Upper lobe of left lung (tissue), 6 donors: ENCODE results near the gene FBXO9. TPM values are rescaled to one million over a fixed set of nuclear protein-coding genes. Genes with fewer than 3 reads are reported as not detected.

Experiments
- ATAC-seq, 2 donors: fragments of 200-7000 bp; cut with Tn5 transposase; one replicate each; pipeline ENCODE4 v1.9.1; 2022; ENCODE audit warnings: mild to moderate bottlenecking in 2 of 2, moderate library complexity in 2 of 2; ENCODE audit not compliant: low FRiP score in 2 of 2
- DNase-seq, 2 donors: peaks; one replicate each; pipeline ENCODE4 v3.0.0-alpha.2; 2019 to 2020
- H3K27ac ChIP-seq, 4 donors: fragments of 200-600 bp; sonication (generic); one replicate each; pipeline ENCODE4 v1.5.1; 2016 to 2019
- H3K27me3 ChIP-seq, 4 donors: fragments of 200-600 bp; sonication (generic); one replicate each; pipeline ENCODE4 v1.5.1; 2017 to 2019
- H3K36me3 ChIP-seq, 4 donors: fragments of 200-600 bp; sonication (generic); one replicate each; pipeline ENCODE4 v1.5.1; 2016 to 2019
- H3K4me1 ChIP-seq, 4 donors: fragments of 200-600 bp; sonication (generic); one replicate each; pipeline ENCODE4 v1.5.1; 2018 to 2019
- H3K4me3 ChIP-seq, 4 donors: fragments of 200-600 bp; sonication (generic); one replicate each; pipeline ENCODE4 v1.5.1; 2017 to 2019; ENCODE audit warnings: mild to moderate bottlenecking in 2 of 4, moderate library complexity in 1 of 4
- H3K9me3 ChIP-seq, 4 donors: fragments of 200-600 bp; sonication (generic); one replicate each; pipeline ENCODE4 v1.5.1; 2018 to 2019
- EP300 ChIP-seq, 4 donors: sonication (generic); formaldehyde crosslinking; IDR thresholded peaks; one replicate each; pipeline ENCODE4 v1.5.1; 2017; ENCODE audit warnings: antibody characterized with exemption in 4 of 4, control low read depth in 2 of 4
- POLR2A ChIP-seq, 4 donors: fragments of 450-650 bp; IDR thresholded peaks; one replicate each; pipeline ENCODE4 v1.5.1; 2016 to 2017; ENCODE audit warnings: antibody characterized with exemption in 4 of 4, mild to moderate bottlenecking in 2 of 4
- POLR2AphosphoS5 ChIP-seq, 2 donors: sonication (generic); formaldehyde crosslinking; IDR thresholded peaks; one replicate each; pipeline ENCODE4 v1.5.1; 2017; ENCODE audit warnings: antibody characterized with exemption in 2 of 2
- WGBS, 2 donors: methylation state at CpG; one replicate each; pipeline ENCODE4 v1.1.5; 2017 to 2018; 5-methylcytosine and 5-hydroxymethylcytosine counted together
- total RNA-seq, 6 donors: library from RNA; depleted of rRNA in 4 of 6; stranded (reverse); fragments of >200 nt in 4 of 6; gene quantifications; one replicate each; pipeline versions ENCODE4 v1.1.0 to v1.2.1, GENCODE V29; 2016 to 2021
- TF ChIP-seq, protein P1 (sequence below), 6 experiments: fragments of 450-650 bp in 4 of 6; fragments of 200-600 bp in 2 of 6; sonication (generic) in 2 of 6; IDR thresholded peaks; one replicate each; pipeline ENCODE4 v1.5.1; 2016 to 2019; ENCODE audit warnings: antibody characterized with exemption in 6 of 6
- donor health status: DM: no; HTN: no; CAD: no; lungs with moderate emphysema.
- donor health status: DM: no; HTN: yes; CAD: no; lungs with severe emphysema.

FBXO9 gene
- total RNA-seq, 6 donors from 2014 or later: 56.2 to 98.5 (median 83.0) TPM

- Histone ChIP-seq H3K4me3 (no peak overlapping the region), H3K36me3 (peaks cover 24 to 98% (median 59%) of the 10 kb centered on the region in 4 donors), H3K4me1 (no peaks in the 10 kb centered on the region), H3K9me3 (no peaks in the 10 kb centered on the region), H3K27ac (no peak overlapping the region), H3K27me3 (no peaks in the 10 kb centered on the region)
- no peak for TF ChIP-seq POLR2A (IDR thresholded peaks at IDR 0.05)
- no peak for TF ChIP-seq POLR2AphosphoS5 (IDR thresholded peaks at IDR 0.05)
- TF ChIP-seq, protein P1, sequence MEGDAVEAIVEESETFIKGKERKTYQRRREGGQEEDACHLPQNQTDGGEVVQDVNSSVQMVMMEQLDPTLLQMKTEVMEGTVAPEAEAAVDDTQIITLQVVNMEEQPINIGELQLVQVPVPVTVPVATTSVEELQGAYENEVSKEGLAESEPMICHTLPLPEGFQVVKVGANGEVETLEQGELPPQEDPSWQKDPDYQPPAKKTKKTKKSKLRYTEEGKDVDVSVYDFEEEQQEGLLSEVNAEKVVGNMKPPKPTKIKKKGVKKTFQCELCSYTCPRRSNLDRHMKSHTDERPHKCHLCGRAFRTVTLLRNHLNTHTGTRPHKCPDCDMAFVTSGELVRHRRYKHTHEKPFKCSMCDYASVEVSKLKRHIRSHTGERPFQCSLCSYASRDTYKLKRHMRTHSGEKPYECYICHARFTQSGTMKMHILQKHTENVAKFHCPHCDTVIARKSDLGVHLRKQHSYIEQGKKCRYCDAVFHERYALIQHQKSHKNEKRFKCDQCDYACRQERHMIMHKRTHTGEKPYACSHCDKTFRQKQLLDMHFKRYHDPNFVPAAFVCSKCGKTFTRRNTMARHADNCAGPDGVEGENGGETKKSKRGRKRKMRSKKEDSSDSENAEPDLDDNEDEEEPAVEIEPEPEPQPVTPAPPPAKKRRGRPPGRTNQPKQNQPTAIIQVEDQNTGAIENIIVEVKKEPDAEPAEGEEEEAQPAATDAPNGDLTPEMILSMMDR (IDR thresholded peaks at IDR 0.05): no peak
- TF ChIP-seq EP300 (IDR thresholded peaks at IDR 0.05): no peak
- WGBS, 2 donors: 97 to 100% methylated on average over 1 of the region's 1 CpG
- no peak for ATAC-seq
- DNase-seq: no peak
These were observed 15.6 kb downstream of the FBXO9 start for GRCh38 chr6:53080813-53081212.

DNA sequence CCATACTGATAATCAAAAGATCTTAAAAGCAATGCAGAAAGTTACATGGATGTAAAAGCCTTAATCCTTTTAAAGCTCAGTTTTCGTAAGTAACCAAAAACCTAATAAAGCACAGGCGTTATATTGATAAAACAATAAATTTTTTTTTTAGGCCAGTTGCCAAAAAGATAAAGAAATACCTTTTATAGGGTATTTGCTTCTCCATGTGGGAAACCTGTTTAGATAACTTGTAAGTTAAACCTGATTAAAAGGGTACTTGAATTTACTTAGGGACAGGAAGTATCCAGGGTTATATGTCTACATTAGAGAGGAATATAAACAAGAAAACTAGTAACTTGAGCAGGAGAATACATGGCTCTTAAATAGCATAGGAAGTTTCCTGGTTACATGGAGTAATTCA is 21.1 kb downstream of the FBXO9 start:
- 47 to 70% methylated on average over 2 of the region's 2 CpGs for WGBS, 2 donors
- Histone ChIP-seq H3K27ac (no peak overlapping the region), H3K27me3 (no peaks in the 10 kb centered on the region), H3K4me1 (no peaks in the 10 kb centered on the region), H3K4me3 (no peak overlapping the region), H3K36me3 (peaks cover 32 to 92% (median 69%) of the 10 kb centered on the region in 4 donors), H3K9me3 (no peaks in the 10 kb centered on the region)
- ATAC-seq (no peak), DNase-seq (no peak)
- TF ChIP-seq POLR2A (IDR thresholded peaks at IDR 0.05): no peak
- TF ChIP-seq POLR2AphosphoS5 (IDR thresholded peaks at IDR 0.05): no peak
- no peak for TF ChIP-seq EP300 (IDR thresholded peaks at IDR 0.05)
- TF ChIP-seq, protein P1 (IDR thresholded peaks at IDR 0.05): no peak

GRCh38 chr6:53089948-53090347 is 24.7 kb downstream of the FBXO9 start:
- TF ChIP-seq POLR2AphosphoS5 (IDR thresholded peaks at IDR 0.05) (no peak), EP300 (IDR thresholded peaks at IDR 0.05) (no peak), POLR2A (IDR thresholded peaks at IDR 0.05) (no peak)
- TF ChIP-seq, protein P1 (IDR thresholded peaks at IDR 0.05): no peak
- Histone ChIP-seq H3K27ac (no peak overlapping the region), H3K4me1 (no peaks in the 10 kb centered on the region), H3K9me3 (no peaks in the 10 kb centered on the region), H3K36me3 (peaks cover 31 to 92% (median 73%) of the 10 kb centered on the region in 4 donors), H3K4me3 (no peak overlapping the region), H3K27me3 (no peaks in the 10 kb centered on the region)
- ATAC-seq: no peak
- DNase-seq: no peak

GRCh38 chr6:53090576-53090975 is 25.4 kb downstream of the FBXO9 start:
- H3K9me3 ChIP-seq: no peaks in the 10 kb centered on the region
- H3K4me1 ChIP-seq: no peaks in the 10 kb centered on the region
- WGBS, 2 donors: 94 to 96% methylated on average over 2 of the region's 2 CpGs
- no peaks in the 10 kb centered on the region for H3K27me3 ChIP-seq
- ATAC-seq (no peak), DNase-seq (no peak)
- H3K4me3 ChIP-seq: no peak overlapping the region
- H3K36me3 ChIP-seq: peaks cover 36 to 92% (median 76%) of the 10 kb centered on the region in 4 donors
- no peak overlapping the region for H3K27ac ChIP-seq
- no peak for TF ChIP-seq EP300 (IDR thresholded peaks at IDR 0.05)

DNA sequence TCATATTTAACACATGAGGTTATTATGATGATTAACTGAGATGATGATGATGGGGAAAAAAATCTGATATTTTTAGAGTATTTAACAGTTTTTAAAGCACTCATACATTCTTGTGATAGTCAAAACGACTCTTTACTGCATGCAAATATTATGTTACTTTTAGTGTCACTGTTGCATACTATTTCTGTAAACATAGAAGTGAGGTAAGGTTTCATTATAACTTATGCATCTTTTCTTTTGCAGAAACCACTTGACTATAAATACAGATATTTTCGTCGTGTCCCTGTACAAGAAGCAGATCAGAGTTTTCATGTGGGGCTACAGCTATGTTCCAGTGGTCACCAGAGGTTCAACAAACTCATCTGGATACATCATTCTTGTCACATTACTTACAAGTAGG is 30.1 kb downstream of the FBXO9 start:
- Histone ChIP-seq H3K4me3 (no peak overlapping the region), H3K27me3 (no peaks in the 10 kb centered on the region), H3K27ac (no peak overlapping the region), H3K36me3 (peaks cover 57 to 97% (median 85%) of the 10 kb centered on the region in 4 donors), H3K9me3 (no peaks in the 10 kb centered on the region), H3K4me1 (no peaks in the 10 kb centered on the region)
- TF ChIP-seq, protein P1 (IDR thresholded peaks at IDR 0.05): no peak
- TF ChIP-seq POLR2A (IDR thresholded peaks at IDR 0.05): no peak
- TF ChIP-seq POLR2AphosphoS5 (IDR thresholded peaks at IDR 0.05): no peak
- no peak for TF ChIP-seq EP300 (IDR thresholded peaks at IDR 0.05)
- ATAC-seq: no peak
- 86 to 87% methylated on average over 3 of the region's 3 CpGs for WGBS, 2 donors
- no peak for DNase-seq
